Tibial nerve (tissue), 4 donors: ENCODE results near the gene TRAPPC3L. TPM values are rescaled to one million over a fixed set of nuclear protein-coding genes. Genes with fewer than 3 reads are reported as not detected.

Source experiments
- DNase-seq, 2 donors: peaks; one replicate each; pipeline ENCODE4 v3.0.0-alpha.2; 2019; ENCODE audit warnings: low spot score in 2 of 2
- H3K27ac ChIP-seq, 4 donors: fragments of 200-600 bp; sonication (generic) in 3 of 4; one replicate each; pipeline ENCODE4 v1.5.1; 2017 to 2019; ENCODE audit warnings: mild to moderate bottlenecking in 1 of 4
- H3K27me3 ChIP-seq, 2 donors: fragments of 200-600 bp; sonication (generic) in 1 of 2; one replicate each; pipeline versions ENCODE4 v1.5.1 to v1.6.0; 2017 to 2019
- H3K36me3 ChIP-seq, 3 donors: fragments of 200-600 bp; sonication (generic); one replicate each; pipeline ENCODE4 v1.5.1; 2018 to 2019
- H3K4me1 ChIP-seq, 4 donors: fragments of 200-600 bp; sonication (generic) in 3 of 4; one replicate each; pipeline ENCODE4 v1.5.1; 2017 to 2019
- H3K4me3 ChIP-seq, 4 donors: fragments of 200-600 bp; sonication (generic) in 3 of 4; one replicate each; pipeline ENCODE4 v1.5.1; 2017 to 2019; ENCODE audit warnings: mild to moderate bottlenecking in 1 of 4, moderate library complexity in 1 of 4
- H3K9me3 ChIP-seq, 4 donors: fragments of 200-600 bp; sonication (generic) in 3 of 4; one replicate each; pipeline ENCODE4 v1.5.1; 2017 to 2019
- CTCF ChIP-seq, 5 experiments: fragments of 200-600 bp in 3 of 5; fragments of 450-650 bp in 2 of 5; sonication (generic) in 3 of 5; IDR thresholded peaks; one replicate each; pipeline ENCODE4 v1.5.1; 2016 to 2019; ENCODE audit warnings: antibody characterized with exemption in 5 of 5, mild to moderate bottlenecking in 3 of 5, moderate library complexity in 2 of 5
- EP300 ChIP-seq, 2 donors: sonication (generic); formaldehyde crosslinking; IDR thresholded peaks; one replicate each; pipeline ENCODE4 v1.6.1; 2017; ENCODE audit warnings: antibody characterized with exemption in 2 of 2, mild to moderate bottlenecking in 1 of 2
- POLR2A ChIP-seq, 2 donors: fragments of 450-650 bp; IDR thresholded peaks; one replicate each; pipeline ENCODE4 v1.6.1; 2017; ENCODE audit warnings: antibody characterized with exemption in 2 of 2, mild to moderate bottlenecking in 2 of 2, moderate library complexity in 2 of 2
- WGBS, 2 donors: methylation state at CpG; one replicate each; pipeline ENCODE4 v1.1.5; 2018; 5-methylcytosine and 5-hydroxymethylcytosine counted together
- total RNA-seq, 4 donors: library from RNA; depleted of rRNA; stranded (reverse); fragments of >200 nt; gene quantifications; one replicate each; pipeline ENCODE4 v1.1.0, GENCODE V29; 2016

Gene TRAPPC3L
- total RNA-seq, 4 donors from 2014 or later: 0.21 TPM; not detected in 3

- WGBS, 2 donors: 70 to 75% methylated on average over 2 of the region's 2 CpGs
- no peak for TF ChIP-seq EP300 (IDR thresholded peaks at IDR 0.05)
- TF ChIP-seq CTCF (IDR thresholded peaks at IDR 0.05): no peak
- TF ChIP-seq POLR2A (IDR thresholded peaks at IDR 0.05): no peak
- Histone ChIP-seq H3K9me3 (no peaks in the 10 kb centered on the region), H3K27me3 (no peaks in the 10 kb centered on the region), H3K36me3 (no peaks in the 10 kb centered on the region), H3K4me3 (no peak overlapping the region), H3K27ac (no peak overlapping the region), H3K4me1 (no peaks in the 10 kb centered on the region)
- no peak for DNase-seq
These were observed 14.6 kb upstream of the TRAPPC3L start for GRCh38 chr6:116560130-116560529.

- TF ChIP-seq EP300 (IDR thresholded peaks at IDR 0.05) (no peak), CTCF (IDR thresholded peaks at IDR 0.05) (no peak), POLR2A (IDR thresholded peaks at IDR 0.05) (no peak)
- no peak overlapping the region for H3K27ac ChIP-seq
These were observed 12.4 kb upstream of the TRAPPC3L start for GRCh38 chr6:116557893-116558292.

DNA sequence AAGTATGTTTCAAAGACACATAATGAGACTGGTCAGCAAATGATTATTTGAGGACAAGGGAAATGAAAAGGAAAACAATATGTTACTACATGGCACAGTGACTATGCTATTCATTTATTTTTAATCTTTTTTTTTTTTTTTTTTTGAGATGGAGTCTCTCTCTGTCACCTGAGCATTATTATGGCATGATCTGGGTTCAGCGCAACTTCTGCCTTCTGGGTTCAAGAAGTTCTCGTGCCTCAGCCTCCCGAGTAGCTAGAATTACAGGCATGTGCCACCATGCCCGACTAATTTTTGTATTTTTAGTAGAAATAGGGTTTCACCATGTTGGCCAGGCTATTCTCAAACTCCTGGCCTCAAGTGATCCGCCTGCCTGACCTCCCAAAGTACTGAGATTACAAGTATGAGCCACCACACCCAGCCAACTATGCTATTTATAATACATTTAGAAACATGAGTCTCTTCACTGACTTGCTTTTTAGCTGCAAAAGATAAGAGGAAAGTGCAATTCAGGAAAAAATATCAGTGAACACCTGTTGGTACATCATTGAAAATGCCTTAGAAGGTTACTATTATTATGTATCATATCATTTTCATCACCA, 11.4 kb upstream of the TRAPPC3L start:
- no peaks in the 10 kb centered on the region for H3K27me3 ChIP-seq
- H3K4me1 ChIP-seq: no peaks in the 10 kb centered on the region
- no peak for TF ChIP-seq EP300 (IDR thresholded peaks at IDR 0.05)
- TF ChIP-seq CTCF (IDR thresholded peaks at IDR 0.05): no peak
- 94 to 96% methylated on average over 5 of the region's 5 CpGs for WGBS, 2 donors
- H3K9me3 ChIP-seq: no peaks in the 10 kb centered on the region
- H3K27ac ChIP-seq: no peak overlapping the region
- H3K36me3 ChIP-seq: no peaks in the 10 kb centered on the region
- H3K4me3 ChIP-seq: no peak overlapping the region
- DNase-seq: no peak

More at GRCh38 chr6:116557893-116558292, 12.4 kb upstream of the TRAPPC3L start:
- WGBS, 2 donors: 27 to 29% methylated on average over 5 of the region's 5 CpGs
- Histone ChIP-seq H3K4me3 (no peak overlapping the region), H3K27me3 (no peaks in the 10 kb centered on the region), H3K9me3 (no peaks in the 10 kb centered on the region), H3K36me3 (no peaks in the 10 kb centered on the region), H3K4me1 (no peaks in the 10 kb centered on the region)
- DNase-seq: no peak

- 55 to 61% methylated on average over 1 of the region's 1 CpG for WGBS, 2 donors
These were observed 10.6 kb upstream of the TRAPPC3L start for GRCh38 chr6:116556065-116556464.

GRCh38 chr6:116553451-116553850, 8.0 kb upstream of the TRAPPC3L start, which contains the start of gene CALHM4:
Gene CALHM4 (plus strand): TSS chr6:116553751. CDS start chr6:116553794, 43 bp downstream.
- no peak within 1 kb of the TSS for H3K4me3 ChIP-seq

More at GRCh38 chr6:116556065-116556464, 10.6 kb upstream of the TRAPPC3L start:
- DNase-seq: no peak
- Histone ChIP-seq H3K9me3 (no peaks in the 10 kb centered on the region), H3K4me3 (no peak overlapping the region), H3K4me1 (no peaks in the 10 kb centered on the region), H3K27ac (no peak overlapping the region), H3K27me3 (no peaks in the 10 kb centered on the region), H3K36me3 (no peaks in the 10 kb centered on the region)
- no peak for TF ChIP-seq POLR2A (IDR thresholded peaks at IDR 0.05)

More at GRCh38 chr6:116553451-116553850, 8.0 kb upstream of the TRAPPC3L start, which contains the start of gene CALHM4:
- no peaks in the 10 kb centered on the region for H3K27me3 ChIP-seq
- TF ChIP-seq POLR2A (IDR thresholded peaks at IDR 0.05) (no peak), CTCF (IDR thresholded peaks at IDR 0.05) (no peak), EP300 (IDR thresholded peaks at IDR 0.05) (no peak)
- no peak within 1 kb of the TSS for H3K27ac ChIP-seq
- no peaks in the 10 kb centered on the region for H3K9me3 ChIP-seq
- H3K4me1 ChIP-seq: no peaks in the 10 kb centered on the region
- H3K36me3 ChIP-seq: no peaks in the 10 kb centered on the region
- no peak for DNase-seq
